HG03469 (cell line): Measurements from ENCODE around the gene COPS9.

Source experiments
- ATAC-seq: cut with Tn5 transposase; IDR thresholded peaks from one replicate; pipeline ENCODE4 v1.9.1; 2021; ENCODE audit warnings: mild to moderate bottlenecking, moderate library complexity, moderate number of reproducible peaks; ENCODE audit not compliant: unreplicated experiment

COPS9 gene

DNA sequence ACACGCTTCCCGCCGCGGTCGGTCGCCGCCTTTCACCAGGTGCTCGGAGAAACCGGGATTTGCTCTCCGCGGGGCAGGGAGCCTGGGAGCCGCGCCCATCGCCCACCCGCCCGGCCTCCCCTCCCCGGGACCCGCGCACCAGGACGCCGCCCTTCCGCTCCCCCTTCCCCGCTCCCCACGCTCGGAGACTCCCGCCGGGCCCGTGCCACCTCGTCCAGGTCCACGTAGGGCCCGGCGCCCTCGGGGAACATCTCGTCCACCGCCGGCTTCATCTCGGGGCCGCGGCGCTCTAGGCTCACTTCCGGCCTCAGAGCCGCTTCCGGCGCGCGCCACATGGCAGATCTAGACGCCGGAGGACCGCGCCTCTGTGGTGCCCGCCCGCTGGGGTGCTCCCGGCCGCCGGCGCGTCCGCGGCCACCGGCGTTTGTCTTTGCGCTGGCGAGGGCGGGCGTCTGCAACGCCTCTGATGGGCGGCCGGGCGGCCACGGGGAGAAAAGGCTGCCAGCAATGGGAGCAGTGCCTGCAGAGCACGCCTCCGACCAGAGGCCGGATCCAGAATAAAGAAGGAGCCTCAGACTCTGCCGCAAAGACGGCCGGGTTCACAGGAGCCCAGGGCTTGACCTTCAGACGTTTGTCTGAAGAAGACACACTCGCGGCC lies at the start of gene COPS9:
TSS of gene COPS9 (minus strand) at position 293 of the 658 bp plus-strand sequence. CDS start at position 272, 21 bp downstream.
- ATAC-seq = peak; percentile 81

DNA sequence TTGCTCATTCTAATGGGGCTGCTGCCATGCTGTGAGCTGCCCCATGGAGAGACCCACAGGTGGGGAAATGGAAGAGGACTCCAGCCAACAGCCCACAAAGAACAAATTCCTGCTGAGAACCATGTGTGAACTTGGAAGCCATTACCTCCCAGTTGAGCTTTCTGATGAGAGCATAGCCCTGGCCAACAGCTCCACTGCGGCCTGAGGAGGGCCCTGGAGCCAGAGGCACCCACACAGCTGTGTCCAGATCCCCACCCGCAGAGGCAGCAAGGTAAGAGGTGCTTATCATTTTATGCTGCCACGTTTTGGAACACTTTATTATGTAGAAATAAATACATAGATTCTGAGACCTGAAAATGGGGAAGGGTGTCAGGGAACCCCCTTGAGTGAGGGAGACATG lies 48.6 kb upstream of the COPS9 start:
- no peak for ATAC-seq

DNA sequence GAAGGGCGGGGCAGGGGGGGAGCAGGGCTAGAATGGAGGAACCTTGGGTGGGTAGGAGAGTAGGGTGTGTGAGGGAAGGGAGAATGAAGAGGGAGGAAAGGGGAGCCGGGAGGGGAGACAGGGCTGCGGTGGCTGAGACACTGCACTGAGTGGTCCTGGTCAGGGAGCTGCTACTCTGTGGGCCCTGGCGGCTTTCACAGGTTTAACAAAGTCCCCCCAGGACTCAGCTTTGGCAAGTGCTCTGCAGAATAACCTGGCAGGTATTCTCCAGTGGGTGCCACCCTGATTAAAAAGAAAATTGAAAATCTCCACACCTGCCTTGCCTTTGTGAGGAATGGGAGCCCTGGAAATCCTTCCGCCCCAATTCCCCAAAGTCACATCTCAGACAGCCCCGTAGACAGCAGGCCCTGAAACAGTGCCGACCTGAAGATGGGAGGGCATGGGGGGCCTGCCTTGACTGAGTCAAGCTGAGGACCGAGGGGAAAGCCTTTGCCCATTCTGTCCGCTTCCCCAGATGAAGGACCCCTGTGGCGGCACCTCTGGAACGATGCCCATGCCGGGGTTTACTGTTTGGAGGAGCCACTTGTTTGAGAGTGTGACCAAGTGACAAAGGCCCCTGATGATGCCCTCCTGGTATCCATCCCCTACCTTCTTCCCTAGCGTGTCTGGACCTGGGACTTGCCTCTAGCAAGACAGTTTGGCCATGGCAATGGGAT lies 47.9 kb upstream of the COPS9 start:
- no peak for ATAC-seq

DNA sequence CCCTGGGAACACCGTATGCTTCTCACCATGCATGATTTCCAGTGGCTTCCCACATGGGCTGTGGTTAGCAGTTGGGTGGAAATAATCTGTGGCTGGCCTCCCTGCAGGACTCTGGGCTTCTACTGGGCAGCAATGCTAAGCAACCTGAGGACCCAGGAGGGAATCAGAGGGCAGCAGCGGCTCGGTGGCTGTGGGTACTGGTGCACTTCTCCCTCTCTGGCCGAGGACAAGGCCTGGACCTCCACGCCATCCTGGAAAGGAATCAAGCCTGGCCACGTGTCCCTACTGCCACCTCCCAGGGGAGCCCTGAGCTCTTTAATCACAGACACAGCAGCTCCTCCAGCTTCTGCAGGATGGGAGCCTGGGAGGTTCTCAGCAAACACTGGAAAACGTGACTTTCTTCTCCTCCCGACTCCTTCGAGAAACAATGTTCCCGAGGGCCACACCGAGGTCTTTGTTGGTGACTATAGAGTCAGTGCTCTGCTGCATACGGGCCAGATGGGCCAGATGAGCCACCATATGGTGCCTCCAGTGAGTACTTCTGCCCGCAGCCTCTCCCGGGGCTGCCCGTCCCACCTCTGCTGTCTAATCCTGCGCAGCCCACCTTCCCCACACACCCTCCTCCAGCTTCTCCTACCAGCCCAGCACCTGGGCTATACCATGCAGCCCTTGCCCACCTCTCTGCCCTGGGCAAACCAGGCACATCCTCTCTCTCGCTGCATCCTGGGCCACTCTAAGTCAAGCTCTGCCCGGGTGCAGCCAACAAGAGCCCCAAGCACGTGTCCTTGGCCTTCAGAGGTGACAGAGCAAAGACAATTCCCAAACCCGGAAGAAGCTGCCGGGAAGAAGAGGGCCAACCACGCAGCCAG lies 47.1 kb upstream of the COPS9 start:
- no peak for ATAC-seq

DNA sequence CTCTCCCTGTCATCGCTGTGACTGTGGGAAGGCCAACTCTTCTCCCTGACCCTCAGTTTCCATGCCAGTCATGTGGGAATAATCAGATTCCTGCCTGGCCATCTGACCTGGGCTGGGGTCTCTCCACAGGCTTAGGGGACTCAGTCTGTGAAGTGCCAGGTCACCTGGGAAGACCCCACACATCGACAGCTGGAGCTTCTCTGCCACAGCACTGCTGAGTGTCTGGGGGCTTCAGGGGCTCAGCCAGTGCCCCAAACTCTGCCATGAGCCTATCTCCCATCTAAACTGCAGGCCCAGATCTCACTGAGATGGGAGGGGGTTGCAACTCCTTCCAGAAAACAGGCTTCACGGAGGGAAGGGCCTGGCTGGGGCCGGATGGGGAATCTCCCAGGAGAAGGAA lies 46.4 kb upstream of the COPS9 start:
- no peak for ATAC-seq

DNA sequence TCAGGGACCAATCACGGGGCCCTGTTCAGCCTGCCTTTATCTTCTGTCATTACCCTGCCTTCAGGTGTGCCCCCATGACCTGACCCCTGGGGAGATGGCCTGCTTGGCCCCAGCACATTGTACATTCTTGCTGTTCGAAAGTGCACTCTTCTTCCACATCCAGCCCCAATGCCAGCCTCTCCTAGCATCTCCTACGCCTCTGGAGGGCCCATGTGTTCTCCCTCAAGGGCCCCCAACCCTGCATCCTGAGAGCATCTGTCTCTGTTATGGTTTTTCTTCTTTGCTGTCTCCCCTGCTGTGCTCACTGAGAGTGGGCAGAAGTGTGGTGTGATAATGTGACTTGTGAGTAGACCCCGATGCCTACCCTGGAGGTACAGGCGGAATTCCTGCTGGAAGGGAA lies 45.9 kb upstream of the COPS9 start:
- ATAC-seq = no peak

DNA sequence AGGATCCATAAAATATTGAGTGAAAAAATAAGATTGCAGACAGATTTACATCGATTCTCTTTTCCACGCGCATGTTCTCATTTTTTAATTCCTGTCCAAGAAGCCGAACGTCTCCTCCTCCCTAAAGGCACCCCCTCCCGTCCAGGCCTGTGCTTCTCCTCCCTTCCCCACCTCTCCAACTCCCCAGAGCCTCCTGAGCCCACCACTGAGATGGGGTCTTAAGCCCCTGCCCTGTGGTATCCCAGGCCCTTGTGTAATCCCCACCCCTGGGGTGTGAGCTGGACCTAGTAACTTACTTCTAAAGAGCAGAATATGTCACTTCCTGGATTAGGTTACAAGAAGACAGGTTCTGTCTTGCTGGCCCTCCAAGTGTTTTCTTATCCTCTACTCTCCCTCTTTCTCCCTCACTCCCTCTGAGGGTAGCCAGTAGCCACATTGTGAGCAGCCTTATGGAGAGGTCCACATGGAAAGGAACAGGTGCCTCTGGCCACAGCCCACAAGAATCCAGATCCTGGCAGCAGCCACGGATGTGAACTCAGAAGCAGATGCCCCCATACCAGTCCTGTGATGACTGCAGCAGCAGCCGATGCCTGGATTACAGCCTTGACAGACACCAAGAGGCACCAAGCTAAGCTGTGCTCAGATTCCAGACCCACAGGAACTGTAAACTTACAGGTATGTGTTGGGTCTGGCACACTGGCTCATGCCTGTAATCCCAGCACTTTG lies 44.0 kb upstream of the COPS9 start:
- no peak for ATAC-seq

DNA sequence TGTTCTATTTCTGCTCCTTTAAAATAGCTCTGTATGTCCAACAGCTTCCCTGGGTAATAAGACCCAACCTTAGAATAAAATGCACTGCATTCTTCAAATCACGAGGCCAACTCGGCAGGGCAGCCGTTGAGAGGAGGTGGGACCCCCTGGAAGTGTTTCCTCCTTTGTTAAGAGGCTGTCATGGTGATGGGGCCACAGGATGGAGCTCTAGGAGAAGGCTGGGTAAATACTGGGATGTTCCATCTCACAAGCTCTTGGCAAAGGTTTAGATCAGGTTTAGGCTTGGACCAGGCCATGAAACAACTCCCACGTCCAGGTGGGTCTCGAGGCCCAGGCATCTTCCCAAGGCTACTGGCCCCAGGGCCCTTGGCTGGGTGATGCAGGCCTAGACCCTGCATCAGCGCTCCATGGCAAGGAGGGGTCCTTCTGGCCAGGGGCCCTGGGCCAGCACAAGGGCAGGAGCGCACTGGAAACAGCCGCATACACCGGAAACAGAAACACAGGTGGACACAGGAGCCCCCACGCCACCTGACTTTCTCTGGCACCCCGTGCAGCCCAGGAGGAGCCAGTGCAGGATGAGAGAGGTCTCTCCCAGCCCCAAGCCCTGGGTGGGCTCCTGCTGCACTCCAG lies 43.2 kb upstream of the COPS9 start:
- no peak for ATAC-seq

DNA sequence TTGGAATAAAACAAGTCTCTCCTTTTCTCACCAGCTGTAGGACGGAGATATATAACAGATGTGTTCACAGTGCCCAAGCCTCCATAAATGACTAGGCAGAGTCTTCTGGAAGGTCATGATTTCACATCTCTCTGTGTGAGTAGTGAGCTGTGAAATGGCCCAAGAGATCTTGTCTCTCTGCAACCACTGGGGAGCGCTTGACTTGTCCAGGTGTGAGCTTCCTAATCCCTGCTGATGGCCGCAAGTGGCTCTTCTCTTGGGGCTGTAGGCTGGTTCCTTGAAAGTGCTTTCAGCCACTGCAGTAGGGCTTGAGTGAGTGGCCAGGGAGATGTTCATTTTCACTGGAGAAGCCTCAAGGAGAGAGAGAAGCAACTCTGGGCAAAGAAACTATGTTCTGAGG lies 42.5 kb upstream of the COPS9 start:
- ATAC-seq = no peak

DNA sequence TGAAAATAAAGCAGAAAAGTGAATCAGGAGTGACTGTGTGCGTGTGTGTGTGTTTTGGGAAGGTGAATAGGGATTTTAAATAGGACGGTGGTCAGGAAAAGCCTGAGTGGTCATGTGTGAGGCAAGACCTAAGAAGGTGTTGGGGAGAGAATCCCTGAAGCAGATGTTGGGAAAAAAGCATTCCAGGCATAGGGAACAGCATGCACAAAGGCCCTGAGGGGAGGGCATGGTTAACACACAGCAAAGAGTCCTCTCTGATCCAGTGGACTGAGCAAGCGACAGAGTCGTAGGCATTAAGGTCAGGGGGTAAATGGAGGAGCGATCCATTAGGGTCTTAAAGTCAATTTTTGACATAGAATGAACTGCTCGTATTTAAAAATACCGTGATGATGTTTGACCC lies 38.4 kb upstream of the COPS9 start:
- no peak for ATAC-seq

DNA sequence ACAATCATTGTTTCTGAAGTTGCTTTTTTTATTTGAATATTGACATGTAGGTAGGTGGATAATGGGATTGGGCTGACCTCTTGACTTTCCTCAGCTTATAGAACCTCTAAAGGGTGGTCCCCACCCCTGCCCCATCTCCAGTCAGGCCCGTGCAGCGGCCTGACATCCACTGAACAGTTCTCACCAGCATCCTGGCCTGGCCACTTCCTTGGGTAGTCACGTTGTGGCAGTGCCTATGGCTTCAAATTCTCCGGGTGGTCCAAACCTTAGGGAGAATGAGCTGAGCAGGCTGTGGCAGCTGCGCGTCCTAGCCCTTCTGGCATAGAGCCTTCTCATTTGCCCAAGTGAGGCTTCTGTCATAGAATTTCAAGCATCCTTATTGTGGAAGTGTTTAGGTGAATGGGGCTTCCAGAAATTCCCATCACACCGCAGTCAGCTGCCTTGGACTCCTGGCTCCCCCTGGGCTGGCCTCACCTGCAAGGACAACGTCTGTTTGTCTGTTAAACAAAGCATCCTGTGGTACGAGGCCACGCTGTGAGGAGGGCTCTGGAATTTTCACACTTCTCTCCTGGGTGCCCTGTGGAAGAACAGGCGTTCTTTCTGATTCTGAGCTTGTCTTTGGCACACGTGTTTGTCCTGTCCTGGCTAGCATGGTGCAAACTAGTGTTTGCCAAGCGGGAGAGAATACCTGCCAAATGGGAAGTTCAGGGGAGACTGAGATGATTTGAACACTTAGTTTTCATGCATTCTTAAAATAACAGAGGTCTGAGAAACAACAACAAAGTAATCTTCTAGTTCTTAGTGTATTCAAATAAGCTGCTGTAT lies 36.2 kb upstream of the COPS9 start:
- ATAC-seq = no peak

DNA sequence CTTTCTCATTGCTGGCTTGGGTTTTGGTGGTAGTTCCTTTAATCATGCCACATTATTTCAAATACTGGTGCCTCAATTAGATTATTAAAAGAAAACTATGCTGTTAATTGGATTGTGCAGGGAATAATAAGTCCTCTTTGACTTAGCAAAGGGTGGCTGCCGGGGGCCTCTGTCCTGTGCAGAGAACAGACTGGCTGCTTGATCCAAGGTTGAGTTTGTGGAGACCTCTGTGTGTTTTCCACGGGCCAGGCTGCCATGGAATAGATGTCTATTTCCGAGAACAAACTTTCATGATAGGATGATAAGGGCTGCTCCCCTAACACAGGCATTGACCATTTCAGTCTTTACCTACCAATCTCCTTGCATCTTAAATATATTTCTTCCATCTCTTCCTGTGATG lies 34.8 kb upstream of the COPS9 start:
- no peak for ATAC-seq

DNA sequence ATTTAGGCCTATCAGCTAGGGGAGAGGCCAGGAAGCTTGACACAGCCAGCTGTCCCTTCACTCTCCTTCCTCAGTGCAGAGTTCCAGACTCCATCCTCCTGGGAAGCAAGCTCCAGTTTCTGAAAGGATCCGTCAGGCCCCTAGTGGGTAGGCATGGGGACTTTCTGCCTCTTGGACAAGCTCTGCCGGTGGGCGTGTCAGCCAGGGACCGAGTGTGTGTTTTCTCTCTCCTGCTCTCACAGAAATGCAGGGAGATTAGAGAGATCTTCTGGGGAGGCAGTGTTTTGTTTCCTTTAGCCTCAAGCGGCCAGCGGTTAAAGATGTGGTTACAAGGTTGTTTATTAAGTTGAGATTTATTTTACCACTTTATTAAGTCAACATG lies 34.2 kb upstream of the COPS9 start:
- no peak for ATAC-seq

DNA sequence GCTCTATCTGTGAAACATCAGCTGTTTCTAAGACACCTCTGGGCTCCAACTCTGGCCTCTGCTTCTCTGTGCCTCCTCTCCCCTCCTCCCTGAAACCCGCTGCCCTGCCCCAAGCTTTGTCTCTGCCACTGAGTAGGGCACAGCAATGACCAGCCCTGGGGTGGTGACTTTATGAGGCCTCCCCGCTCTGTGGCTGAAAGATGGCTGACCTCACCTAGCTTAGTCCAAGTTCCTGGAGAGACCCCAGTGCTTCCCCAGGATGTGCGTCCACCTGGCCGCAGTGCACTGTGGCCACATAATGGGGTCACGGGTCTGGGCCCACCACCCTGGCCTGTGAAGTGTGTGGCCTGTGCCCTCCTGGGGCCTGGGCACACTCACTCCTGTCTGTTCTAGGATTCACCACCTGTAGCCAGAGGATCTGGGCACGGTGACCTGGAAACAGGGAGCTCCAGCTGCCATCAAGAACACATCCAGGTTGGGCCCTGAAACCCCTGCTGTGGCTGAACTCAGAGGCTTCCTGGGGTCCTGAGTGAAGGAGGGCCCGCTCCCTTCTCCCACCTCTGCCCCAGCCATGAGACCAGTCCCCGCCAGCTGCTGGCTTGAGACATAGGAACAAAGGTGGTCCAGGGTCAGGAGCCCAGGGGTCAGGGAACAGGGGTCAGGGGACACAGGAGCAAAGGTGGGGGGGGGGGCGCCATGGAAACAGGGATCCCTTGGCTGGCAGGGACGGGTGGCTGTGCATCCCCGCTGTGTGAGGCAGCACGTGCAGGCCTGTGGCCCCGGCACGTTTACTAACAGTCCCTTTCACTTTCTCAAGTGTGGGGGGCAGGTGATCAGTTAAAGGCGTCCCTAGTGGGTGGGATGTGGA lies 33.6 kb upstream of the COPS9 start:
- ATAC-seq = no peak

DNA sequence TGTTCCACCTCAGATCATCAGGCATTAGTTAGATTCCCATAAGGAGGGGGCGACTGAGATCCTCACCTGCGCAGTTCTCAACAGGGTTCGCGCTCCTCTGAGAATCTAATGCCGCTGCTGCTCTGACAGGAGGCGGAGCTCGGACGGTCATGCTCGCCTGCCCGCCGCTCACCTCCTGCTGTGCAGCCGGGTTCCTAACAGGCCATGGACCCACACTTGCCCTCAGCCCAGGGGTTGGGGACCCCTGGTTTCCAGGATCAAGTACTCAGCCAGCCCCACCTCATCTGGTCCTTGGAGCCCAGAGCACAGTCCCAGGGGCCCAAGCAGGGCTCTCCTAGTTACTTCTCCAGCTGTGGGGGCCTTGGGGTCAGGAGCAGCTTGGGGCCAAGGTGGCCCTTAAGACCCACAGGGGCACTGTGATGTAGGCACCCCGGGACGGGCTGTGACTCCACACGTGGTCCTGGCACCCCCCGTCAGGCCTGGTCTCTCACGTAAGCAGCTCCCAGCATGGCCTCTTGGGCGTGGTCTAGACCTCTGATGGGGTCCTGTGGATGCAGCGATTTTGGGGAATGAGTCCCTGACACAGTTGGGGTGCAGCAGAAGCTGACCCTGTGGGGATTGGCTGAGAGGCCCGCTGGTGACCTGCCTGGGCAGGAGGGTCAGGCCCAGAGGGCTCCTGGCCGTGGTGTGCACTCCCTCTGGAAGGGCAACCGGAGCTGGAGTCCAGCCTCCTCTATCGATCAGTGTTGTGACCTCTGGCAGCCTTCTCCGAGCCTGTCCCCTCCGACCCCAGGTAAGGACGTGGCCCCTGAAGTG lies 32.6 kb upstream of the COPS9 start:
- no peak for ATAC-seq

DNA sequence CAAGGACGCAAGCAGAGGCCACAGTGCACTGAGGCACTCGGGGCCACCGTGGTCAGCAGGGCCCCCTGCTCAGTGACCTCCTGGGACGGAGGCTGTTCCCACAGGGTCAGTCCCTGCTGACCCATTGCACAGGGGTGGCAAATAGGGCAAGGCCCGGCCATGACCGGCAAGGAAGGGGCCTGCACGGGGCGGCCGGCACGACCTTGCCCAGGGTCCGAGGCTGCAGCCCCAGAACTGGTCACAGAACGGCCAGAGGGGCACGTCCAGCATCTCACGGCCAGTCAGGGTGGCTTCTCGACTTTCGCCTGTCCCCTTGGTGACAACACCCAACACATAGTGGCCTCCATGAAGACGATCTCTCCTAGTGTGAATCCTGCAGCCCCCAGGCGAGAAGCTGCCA lies 31.9 kb upstream of the COPS9 start:
- ATAC-seq = no peak

DNA sequence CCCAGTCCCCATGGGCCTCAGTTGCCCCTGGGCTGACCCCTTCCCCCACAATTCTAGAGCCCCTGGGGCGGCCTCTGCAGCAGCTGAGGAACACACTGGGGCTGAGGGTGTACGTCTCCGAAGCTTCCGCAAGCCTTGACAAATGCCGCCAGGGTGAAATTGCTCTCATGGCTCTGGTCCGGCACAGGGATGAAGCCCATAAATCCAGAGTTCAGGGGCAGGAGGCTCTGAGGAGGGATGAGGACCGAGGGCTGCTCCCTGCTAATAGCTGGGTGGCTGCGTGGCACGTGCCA lies 31.4 kb upstream of the COPS9 start:
- no peak for ATAC-seq
